Colonic mucosa (tissue), 4 donors: ENCODE measurements around the gene ZCCHC4. TPM values are rescaled to one million over a fixed set of nuclear protein-coding genes. Genes with fewer than 3 reads are reported as not detected.
"Not testable (repeated sequence)": the region's sequence is repeated elsewhere in the genome, so short reads cannot be mapped to it uniquely, and the experiment has no call there.

ENCODE experiments used
- DNase-seq: peaks from one replicate; pipeline ENCODE4 v3.0.0-alpha.2; 2020
- H3K27ac ChIP-seq: fragments of 200-600 bp; one replicate; pipeline ENCODE4 v1.8.0; 2021
- H3K27me3 ChIP-seq: fragments of 200-600 bp; one replicate; pipeline ENCODE4 v1.8.0; 2021
- H3K36me3 ChIP-seq: fragments of 200-600 bp; one replicate; pipeline ENCODE4 v1.8.0; 2021
- H3K4me1 ChIP-seq: fragments of 200-600 bp; one replicate; pipeline ENCODE4 v1.8.0; 2021; ENCODE audit warnings: mild to moderate bottlenecking
- H3K4me3 ChIP-seq: fragments of 200-600 bp; one replicate; pipeline ENCODE4 v1.8.0; 2021
- H3K9ac ChIP-seq, 2 donors: one replicate each; pipeline ENCODE4 v1.7.0; 2013; ENCODE audit warnings: control low read depth in 2 of 2, low read depth in 2 of 2, low read length in 2 of 2
- H3K9me3 ChIP-seq: fragments of 200-600 bp; one replicate; pipeline ENCODE4 v1.8.0; 2021
- CTCF ChIP-seq: fragments of 200-600 bp; IDR thresholded peaks from one replicate; pipeline ENCODE4 v1.8.0; 2022; ENCODE audit warnings: antibody characterized with exemption, mild to moderate bottlenecking
- intact Hi-C: fragments of 100-400 bp; cut with DNase I; formaldehyde crosslinking; loops from one replicate; pipeline ENCODE4 v1.14.1; 2022
- total RNA-seq, 2 donors: library from RNA; stranded (reverse); fragmentation: NEBNext Ultra II Directional in 1 of 2; extraction: Animal tissue kit (Norgen Biotek cat#: 25700) in 1 of 2; gene quantifications; one replicate each; pipeline ENCODE4 v1.2.1, GENCODE V29; 2021
- donor health status: healthy.
- donor health status: DM: no; HTN: no; CAD: no.
- donor health status: DM: no; HTN: no; CAD: no.

Gene ZCCHC4
- total RNA-seq, 2 donors from 2014 or later = 7.4 to 7.9 TPM

- DNase-seq = no peak
- no peaks in the 10 kb centered on the region for H3K36me3 ChIP-seq
- no peak overlapping the region for H3K9ac ChIP-seq
- no peaks in the 10 kb centered on the region for H3K27me3 ChIP-seq
- H3K4me1 ChIP-seq = no peaks in the 10 kb centered on the region
- intact Hi-C loops = loop anchor here (2.0 to 10.0 kb wide), 2 partner anchors 189 to 393 kb away; no protein-coding TSS in a partner anchor
- no peak overlapping the region for H3K4me3 ChIP-seq
- TF ChIP-seq CTCF = no peak
- no peaks in the 10 kb centered on the region for H3K9me3 ChIP-seq
- H3K27ac ChIP-seq = no peak overlapping the region
Measured at GRCh38 chr4:25367877-25368276, 55.3 kb downstream of the ZCCHC4 start.

- H3K4me1 ChIP-seq = no peaks in the 10 kb centered on the region
- TF ChIP-seq CTCF = no peak
- H3K27me3 ChIP-seq = no peaks in the 10 kb centered on the region
- no peaks in the 10 kb centered on the region for H3K9me3 ChIP-seq
- H3K9ac ChIP-seq = no peak overlapping the region
- DNase-seq = no peak
- no peak overlapping the region for H3K4me3 ChIP-seq
- no peaks in the 10 kb centered on the region for H3K36me3 ChIP-seq
- no peak overlapping the region for H3K27ac ChIP-seq
- intact Hi-C loops = loop anchor here (10.0 kb wide), 1 partner anchor 394 kb away; no protein-coding TSS in a partner anchor
Measured at GRCh38 chr4:25368315-25368714, 55.7 kb downstream of the ZCCHC4 start.

- DNase-seq = no peak
- intact Hi-C loops = no loop called here
- Histone ChIP-seq H3K9me3 (no peaks in the 10 kb centered on the region), H3K27ac (no peak overlapping the region), H3K4me1 (no peaks in the 10 kb centered on the region), H3K4me3 (no peak overlapping the region), H3K9ac (no peak overlapping the region), H3K27me3 (no peaks in the 10 kb centered on the region), H3K36me3 (no peaks in the 10 kb centered on the region)
- no peak for TF ChIP-seq CTCF
Measured at GRCh38 chr4:25370242-25370641, 57.7 kb downstream of the ZCCHC4 start.

GRCh38 chr4:25372549-25372948 is 60.0 kb downstream of the ZCCHC4 start:
- H3K36me3 ChIP-seq, H3K9ac ChIP-seq, H3K9me3 ChIP-seq, H3K4me1 ChIP-seq, H3K27ac ChIP-seq, H3K27me3 ChIP-seq, intact Hi-C loops, H3K4me3 ChIP-seq, DNase-seq: not testable (repeated sequence)

GRCh38 chr4:25376754-25377571 is 64.4 kb downstream of the ZCCHC4 start, which contains the start of gene ANAPC4:
ANAPC4 (plus strand) TSS chr4:25377263; CDS start chr4:25377428, 165 bp downstream.
- no peaks in the 10 kb centered on the region for H3K9me3 ChIP-seq
- H3K27ac ChIP-seq = peak within 1 kb of the TSS; percentile 51
- peak within 1 kb of the TSS; percentile 88 to 95 for H3K9ac ChIP-seq
- H3K27me3 ChIP-seq = no peaks in the 10 kb centered on the region
- H3K4me1 ChIP-seq = no peaks in the 10 kb centered on the region
- H3K36me3 ChIP-seq = peaks cover 6% of the 10 kb centered on the region
- intact Hi-C loops = no loop called here
- peak within 1 kb of the TSS; percentile 98 for H3K4me3 ChIP-seq
- peak; percentile 99 for DNase-seq
- TF ChIP-seq CTCF = no peak
